HAP-1 (cell line): ENCODE data around the gene TADA3.

ENCODE experiments used
- DNase-seq, 2 experiments: peaks; one replicate each; pipeline ENCODE4 v3.0.0-alpha.2; 2016 to 2020; ENCODE audit warnings: low spot score in 2 of 2
- H3K27me3 ChIP-seq: fragments of 250-450 bp; sonication (Bioruptor Pico); 2 replicates; pipeline ENCODE4 v1.5.1; 2020; ENCODE audit warnings: low read depth, mild to moderate bottlenecking, moderate library complexity
- H3K36me3 ChIP-seq: fragments of 250-450 bp; sonication (Bioruptor Pico); replicated peaks from 2 replicates; pipeline ENCODE4 v1.5.1; 2020; ENCODE audit warnings: mild to moderate bottlenecking
- H3K4me1 ChIP-seq: fragments of 250-450 bp; sonication (Bioruptor Pico); 2 replicates; pipeline ENCODE4 v1.5.1; 2020; ENCODE audit warnings: mild to moderate bottlenecking
- H3K4me3 ChIP-seq: fragments of 250-450 bp; sonication (Bioruptor Pico); 2 replicates; pipeline ENCODE4 v1.5.1; 2020; ENCODE audit warnings: mild to moderate bottlenecking, moderate library complexity
- H3K9me3 ChIP-seq: fragments of 250-450 bp; sonication (Bioruptor Pico); 2 replicates; pipeline ENCODE4 v1.5.1; 2020; ENCODE audit warnings: mild to moderate bottlenecking, moderate library complexity
- in situ Hi-C: fragments of 300-500 bp; cut with MboI; formaldehyde crosslinking; loops from 3 replicates; pipeline ENCODE4 v1.14.3; 2020; ENCODE audit warnings: low sequenced_read_pairs, inconsistent platforms, mixed read lengths

TADA3 gene

DNA sequence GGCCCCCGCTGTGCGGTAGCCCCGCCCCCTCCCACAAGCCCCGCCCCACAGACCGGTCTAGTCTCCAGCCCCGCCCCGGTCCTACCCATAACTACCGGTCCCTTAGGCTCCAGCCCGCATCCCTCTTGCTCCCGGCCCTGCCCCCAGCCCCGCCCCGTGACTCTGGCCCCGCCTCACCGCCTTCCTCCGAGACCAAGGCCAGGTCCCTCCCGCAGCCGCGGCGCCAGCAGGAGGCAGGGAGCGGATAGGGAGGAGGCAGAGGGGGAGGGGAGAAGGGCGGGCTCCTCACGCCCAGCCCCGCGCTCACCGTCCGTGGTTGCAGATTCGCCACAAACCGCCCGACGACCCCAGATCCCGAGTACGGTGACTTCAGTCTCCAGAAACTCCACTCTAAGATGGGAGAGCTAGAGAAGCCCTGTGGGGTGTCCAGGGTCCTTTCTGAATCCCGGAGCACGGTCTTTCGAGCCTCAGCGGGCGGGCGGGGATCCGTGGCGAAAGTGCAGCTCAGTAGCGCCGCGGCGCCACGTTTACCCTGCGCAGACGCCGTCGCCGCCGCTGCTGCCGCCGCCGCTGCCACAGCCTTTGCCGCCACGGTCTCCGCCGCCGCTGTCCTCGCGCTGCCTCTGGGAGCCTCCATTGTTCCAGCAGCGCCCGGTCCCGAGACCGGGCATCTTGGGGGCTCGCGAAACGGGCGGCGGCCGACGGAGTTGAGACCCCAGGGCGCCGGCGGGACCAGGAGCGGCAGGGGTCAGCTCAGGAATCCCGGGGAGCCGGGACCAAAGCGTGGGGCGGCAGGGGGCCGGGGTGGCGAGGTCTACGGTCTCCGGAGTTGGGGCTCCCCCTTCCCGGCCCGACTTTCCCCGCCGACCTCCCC is 60.8 kb downstream of the TADA3 start, which contains the start of gene BRPF1:
TSS of gene BRPF1 (plus strand) at position 530 of the 874 bp plus-strand sequence. CDS start 2,406 bp downstream, outside the sequence.
- peak; percentile 96 to 100 for DNase-seq
- peak within 1 kb of the TSS; percentile 99 for H3K4me3 ChIP-seq
- H3K27me3 ChIP-seq: no peaks in the 10 kb centered on the region
- in situ Hi-C loops: no loop called here
- H3K4me1 ChIP-seq: peaks cover 10% of the 10 kb centered on the region; the same call in 1 of the 2 replicates
- H3K9me3 ChIP-seq: no peaks in the 10 kb centered on the region
- H3K36me3 ChIP-seq: peaks cover 27% of the 10 kb centered on the region

DNA sequence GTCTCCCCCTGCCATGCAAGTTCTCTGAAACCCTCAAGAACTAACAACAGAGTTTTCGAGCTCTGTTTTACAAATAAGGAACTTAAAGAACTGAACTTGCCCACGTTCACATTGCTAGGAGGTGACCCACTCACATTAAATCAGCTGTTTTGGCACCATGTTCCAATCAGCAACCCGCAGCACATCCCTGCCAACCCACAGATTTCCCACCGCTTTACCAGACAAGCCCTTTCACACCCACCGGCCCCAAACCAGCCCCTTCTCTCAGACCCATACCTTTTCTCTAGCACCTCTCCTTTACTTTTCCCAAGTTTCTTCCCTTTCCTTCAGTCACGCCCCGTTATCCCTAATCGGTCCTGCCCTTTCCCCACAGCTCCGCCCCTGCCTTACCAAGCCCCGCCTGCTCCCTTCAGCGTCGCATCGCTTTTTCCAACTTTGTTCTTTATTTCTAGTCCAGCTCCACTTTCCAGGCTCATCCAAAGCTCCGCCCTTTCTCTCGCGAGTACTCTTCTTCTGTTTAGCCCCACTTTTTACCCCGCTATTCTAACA is 61.5 kb downstream of the TADA3 start:
- Histone ChIP-seq H3K27me3 (no peaks in the 10 kb centered on the region), H3K4me1 (peaks cover 10% of the 10 kb centered on the region; the same call in 1 of the 2 replicates), H3K9me3 (no peaks in the 10 kb centered on the region), H3K36me3 (peaks cover 22% of the 10 kb centered on the region), H3K4me3 (peak overlapping the region; percentile 99)
- DNase-seq: no peak
- in situ Hi-C loops: no loop called here
